ENCODE results near the gene ADAMTS2.

Gene ADAMTS2

GRCh38 chr5:179345433-179346321 lies at the start of gene ADAMTS2:
Gene ADAMTS2, minus strand, starts transcription at chr5:179345461. Its CDS starts 133 bp downstream, at chr5:179345328.
- DNase-seq: no peak

GRCh38 chr5:179393078-179393477 lies 47.8 kb upstream of the ADAMTS2 start:
- DNase-seq: no peak

- no peak for DNase-seq
Observed at GRCh38 chr5:179387151-179388110, 42.2 kb upstream of the ADAMTS2 start.

- DNase-seq: no peak
Observed at GRCh38 chr5:179385914-179386313, 40.7 kb upstream of the ADAMTS2 start.

GRCh38 chr5:179382486-179382885 lies 37.2 kb upstream of the ADAMTS2 start:
- DNase-seq: no peak

- DNase-seq: no peak
Observed at GRCh38 chr5:179381691-179382090, 36.4 kb upstream of the ADAMTS2 start.

GRCh38 chr5:179380211-179381035 lies 35.2 kb upstream of the ADAMTS2 start:
- DNase-seq: no peak

- no peak for DNase-seq
Observed at GRCh38 chr5:179379321-179379890, 34.1 kb upstream of the ADAMTS2 start.

GRCh38 chr5:179378441-179379271 lies 33.4 kb upstream of the ADAMTS2 start:
- DNase-seq: no peak

GRCh38 chr5:179378116-179378440 lies 32.8 kb upstream of the ADAMTS2 start:
- no peak for DNase-seq

GRCh38 chr5:179377421-179378115 lies 32.3 kb upstream of the ADAMTS2 start:
- DNase-seq: no peak

GRCh38 chr5:179376701-179377420 lies 31.6 kb upstream of the ADAMTS2 start:
- DNase-seq: no peak

- DNase-seq: no peak
Observed at GRCh38 chr5:179375831-179376365, 30.6 kb upstream of the ADAMTS2 start.

- DNase-seq: no peak
Observed at GRCh38 chr5:179375236-179375685, 30.0 kb upstream of the ADAMTS2 start.

- DNase-seq: no peak
Observed at GRCh38 chr5:179374506-179375235, 29.4 kb upstream of the ADAMTS2 start.

GRCh38 chr5:179373961-179374505 lies 28.8 kb upstream of the ADAMTS2 start:
- no peak for DNase-seq

GRCh38 chr5:179373101-179373934 lies 28.1 kb upstream of the ADAMTS2 start:
- no peak for DNase-seq

All from activated naive CD4-positive, alpha-beta T cell (primary cell).